Measurements from ENCODE around the gene CDC42BPB.

GRCh38 chr14:102930753-102931579 is 126.4 kb downstream of the CDC42BPB start:
- no peak for TF ChIP-seq CTCF (conservative IDR thresholded peaks at IDR 0.05 in 1 of 2, IDR thresholded peaks at IDR 0.05 in 1 of 2; ENCODE audit: low read depth in 1 of 2, low read length in 2 of 2)
- peak; percentile 31 for TF ChIP-seq EZH2 (IDR thresholded peaks at IDR 0.05; ENCODE audit: low read length, missing control alignments)

Data from fibroblast of lung (primary cell).